OCI-M1 (cell line): ENCODE data around the gene JRKL.
"Not testable (repeated sequence)": the region's sequence is repeated elsewhere in the genome, so short reads cannot be mapped to it uniquely, and the experiment has no call there.

Experiments used
- DNase-seq: peaks from one replicate; lab custom pipeline; 2025; lab: John Stamatoyannopoulos, UW

Gene JRKL

GRCh38 chr11:96394773-96395172 is 5.0 kb downstream of the JRKL start:
- no peak for DNase-seq

- DNase-seq: no peak
These were observed 6.8 kb downstream of the JRKL start for GRCh38 chr11:96396637-96397036.

GRCh38 chr11:96397863-96398262 is 8.1 kb downstream of the JRKL start:
- no peak for DNase-seq

- DNase-seq: no peak
These were observed 10.9 kb downstream of the JRKL start for GRCh38 chr11:96400697-96401096.

- not testable (repeated sequence) for DNase-seq
These were observed 21.6 kb downstream of the JRKL start for GRCh38 chr11:96411412-96411811.

GRCh38 chr11:96412761-96413381 is 23.1 kb downstream of the JRKL start:
- DNase-seq: no peak

GRCh38 chr11:96413408-96413807 is 23.6 kb downstream of the JRKL start:
- DNase-seq: no peak

- no peak for DNase-seq
These were observed 34.9 kb downstream of the JRKL start for GRCh38 chr11:96424693-96425092.

- DNase-seq: no peak
These were observed 40.9 kb downstream of the JRKL start for GRCh38 chr11:96430668-96431067.

GRCh38 chr11:96432654-96433053 is 42.8 kb downstream of the JRKL start:
- DNase-seq: not testable (repeated sequence)
